GM23338 (cell line): ENCODE data around the gene RFXAP. TPM values are rescaled to one million over a fixed set of nuclear protein-coding genes. Genes with fewer than 3 reads are reported as not detected.
A peak's percentile ranks its signal among the peaks of the same experiment; 100 is the strongest.

Experiments
- ATAC-seq: fragments of 200-7000 bp; cut with Tn5 transposase; 3 replicates; pipeline ENCODE4 v1.9.1; 2020
- DNase-seq: peaks from one replicate; pipeline ENCODE4 v3.0.0-alpha.2; 2015; ENCODE audit warnings: low spot score
- H2AFZ ChIP-seq: fragments of 200-600 bp; sonication (generic); 2 replicates; pipeline ENCODE4 v1.8.0; 2016; ENCODE audit warnings: antibody characterized with exemption, mild to moderate bottlenecking, moderate library complexity
- H3F3A ChIP-seq: fragments of 200-600 bp; sonication (generic); replicated peaks from 2 replicates; pipeline ENCODE4 v1.8.0; 2017; ENCODE audit warnings: antibody characterized with exemption, mixed run types, low read depth
- H3K27ac ChIP-seq: fragments of 200-600 bp; sonication (generic); 2 replicates; pipeline ENCODE4 v1.6.1; 2016; ENCODE audit warnings: low read depth
- H3K27me3 ChIP-seq: fragments of 200-600 bp; sonication (generic); 2 replicates; pipeline ENCODE4 v1.8.0; 2016; ENCODE audit warnings: mild to moderate bottlenecking, mixed run types, moderate library complexity; ENCODE audit not compliant: insufficient read depth
- H3K36me3 ChIP-seq: fragments of 200-600 bp; sonication (generic); 2 replicates; pipeline ENCODE4 v1.8.0; 2016; ENCODE audit warnings: mild to moderate bottlenecking; ENCODE audit not compliant: insufficient read depth
- H3K4me1 ChIP-seq: fragments of 200-600 bp; sonication (generic); 2 replicates; pipeline ENCODE4 v1.8.0; 2016; ENCODE audit warnings: mild to moderate bottlenecking, moderate library complexity; ENCODE audit not compliant: insufficient read depth
- H3K4me2 ChIP-seq: fragments of 200-600 bp; sonication (generic); 2 replicates; pipeline ENCODE4 v1.7.1; 2017; ENCODE audit warnings: mixed run types
- H3K4me3 ChIP-seq: fragments of 200-600 bp; sonication (generic); 2 replicates; pipeline ENCODE4 v1.6.1; 2016; ENCODE audit warnings: mixed run types
- H3K79me2 ChIP-seq: fragments of 200-600 bp; sonication (generic); replicated peaks from 2 replicates; pipeline ENCODE4 v1.8.0; 2017; ENCODE audit warnings: mild to moderate bottlenecking; ENCODE audit not compliant: insufficient read depth
- H3K9me2 ChIP-seq: fragments of 200-600 bp; sonication (generic); 2 replicates; pipeline ENCODE4 v1.8.0; 2017; ENCODE audit not compliant: insufficient read depth
- H4K20me1 ChIP-seq: fragments of 200-600 bp; sonication (generic); replicated peaks from 2 replicates; pipeline ENCODE4 v1.8.0; 2017; ENCODE audit warnings: mild to moderate bottlenecking; ENCODE audit not compliant: insufficient read depth
- H3K27ac Mint-ChIP-seq: 2 replicates; pipeline ENCODE4 v1.8.0; 2020; ENCODE audit warnings: inconsistent platforms, mild to moderate bottlenecking, moderate library complexity, mixed read lengths
- H3K27me3 Mint-ChIP-seq: 3 replicates; pipeline ENCODE4 v1.8.0; 2022; ENCODE audit warnings: low read depth, mild to moderate bottlenecking, moderate library complexity, mixed read lengths, inconsistent platforms; ENCODE audit not compliant: insufficient read depth, poor library complexity
- H3K36me3 Mint-ChIP-seq: 3 replicates; pipeline ENCODE4 v1.8.0; 2021; ENCODE audit warnings: low read depth, mild to moderate bottlenecking, inconsistent platforms, moderate library complexity, mixed read lengths
- H3K4me1 Mint-ChIP-seq: 3 replicates; pipeline ENCODE4 v1.8.0; 2020; ENCODE audit warnings: mild to moderate bottlenecking, inconsistent platforms, mixed read lengths
- H3K4me3 Mint-ChIP-seq: 3 replicates; pipeline ENCODE4 v1.8.0; 2021; ENCODE audit warnings: moderate library complexity, mild to moderate bottlenecking, inconsistent platforms, mixed read lengths
- H3K9me3 Mint-ChIP-seq: 3 replicates; pipeline ENCODE4 v1.8.0; 2020; ENCODE audit warnings: moderate library complexity, mild to moderate bottlenecking, inconsistent platforms, mixed read lengths
- EZH2 ChIP-seq: fragments of 200-600 bp; sonication (generic); IDR thresholded peaks from one replicate; pipeline ENCODE4 v1.8.0; 2017; ENCODE audit warnings: antibody characterized with exemption, mild to moderate bottlenecking, low read depth; ENCODE audit not compliant: unreplicated experiment
- POLR2AphosphoS5 ChIP-seq: IDR thresholded peaks from 2 replicates; pipeline ENCODE4 v1.6.1; 2016; ENCODE audit warnings: antibody characterized with exemption, low read depth
- STAT1 ChIP-seq: IDR thresholded peaks from one replicate; pipeline ENCODE4 v1.6.1; 2016; ENCODE audit warnings: antibody characterized with exemption; ENCODE audit not compliant: unreplicated experiment
- ZNF114 ChIP-seq: fragments of 250-450 bp; sonication (Bioruptor Pico); IDR thresholded peaks from 2 replicates; pipeline ENCODE4 v1.5.0; 2020; ENCODE audit warnings: mild to moderate bottlenecking, moderate library complexity
- ZNF331 ChIP-seq: fragments of 250-450 bp; sonication (Bioruptor Pico); IDR thresholded peaks from 2 replicates; pipeline ENCODE4 v1.5.0; 2020; ENCODE audit warnings: low read depth, mild to moderate bottlenecking, moderate library complexity
- polyA plus RNA-seq: library from polyadenylated mRNA; unstranded; fragments of >200 nt; fragmentation: Nextera tagmentation; extraction: Ambion mirVana; gene quantifications from 2 replicates; pipeline ENCODE4 v1.2.1, GENCODE V29; 2016
- total RNA-seq: library from RNA; depleted of rRNA; stranded (reverse); fragments of >200 nt; shearing (Covaris generic); gene quantifications from 2 replicates; pipeline ENCODE4 v1.2.3, GENCODE V29; 2014
- TF ChIP-seq, protein P1 (sequence below), 2 experiments: fragments of 200-600 bp in 1 of 2; sonication (generic) in 1 of 2; conservative IDR thresholded peaks; 2 replicates each; pipeline versions ENCODE4 v1.5.1 to v1.6.1; 2016 to 2017; ENCODE audit warnings: antibody characterized with exemption in 2 of 2, low read depth in 2 of 2, mild to moderate bottlenecking in 2 of 2, moderate library complexity in 1 of 2
- TF ChIP-seq, protein P2 (sequence below): IDR thresholded peaks from 2 replicates; pipeline ENCODE4 v1.6.1; 2016; ENCODE audit warnings: antibody characterized with exemption
- TF ChIP-seq, protein P3 (sequence below): fragments of 250-450 bp; sonication (Bioruptor Pico); IDR thresholded peaks from 2 replicates; pipeline ENCODE4 v1.5.0; 2020; ENCODE audit warnings: mild to moderate bottlenecking, moderate library complexity

Gene RFXAP
- total and polyA plus RNA-seq, 2 experiments from 2014 or later, result 6.3 to 8.5 TPM

DNA sequence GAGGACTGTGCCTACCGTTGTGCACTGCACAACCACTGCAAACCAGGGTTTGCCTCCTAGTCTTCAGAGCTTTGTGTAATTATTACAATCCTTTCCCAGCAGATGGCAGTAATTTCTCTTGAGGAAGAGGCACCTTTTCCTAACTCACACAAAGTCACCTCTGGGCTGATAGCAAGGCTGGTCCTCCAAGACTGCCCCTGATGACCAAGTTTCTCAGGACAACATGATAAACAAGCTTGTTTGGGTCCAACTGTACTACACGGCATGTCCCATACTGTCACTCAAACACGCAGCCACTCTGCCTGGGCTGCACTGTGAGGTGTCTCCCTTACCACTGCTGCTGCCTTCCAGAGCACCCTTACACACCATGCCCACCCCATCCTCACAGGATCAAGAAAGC lies 39.3 kb downstream of the RFXAP start:
- Mint-ChIP-seq H3K4me3 (no peak overlapping the region), H3K36me3 (no peaks in the 10 kb centered on the region), H3K27me3 (no peaks in the 10 kb centered on the region), H3K27ac (no peak overlapping the region), H3K4me1 (0 out of 3 replicates have a peak, but pooled peaks cover 5% of the 10 kb centered on the region), H3K9me3 (no peaks in the 10 kb centered on the region)
- no peak overlapping the region for H3K4me3 ChIP-seq
- no peak overlapping the region for H3K27ac ChIP-seq
- peak overlapping the region; percentile 50; the same call in 1 of the 2 replicates for H2AFZ ChIP-seq
- H3F3A ChIP-seq, result no peaks in the 10 kb centered on the region
- H3K4me1 ChIP-seq, result no peaks in the 10 kb centered on the region
- peak; percentile 87 for DNase-seq
- no peaks in the 10 kb centered on the region for H3K36me3 ChIP-seq
- no peaks in the 10 kb centered on the region for H3K27me3 ChIP-seq
- no peaks in the 10 kb centered on the region for H3K79me2 ChIP-seq
- ATAC-seq, result peak; percentile 94
- H3K4me2 ChIP-seq, result no peak overlapping the region
- no peaks in the 10 kb centered on the region for H4K20me1 ChIP-seq
- H3K9me2 ChIP-seq, result no peaks in the 10 kb centered on the region
- no peak for TF ChIP-seq EZH2
- TF ChIP-seq, protein P1, sequence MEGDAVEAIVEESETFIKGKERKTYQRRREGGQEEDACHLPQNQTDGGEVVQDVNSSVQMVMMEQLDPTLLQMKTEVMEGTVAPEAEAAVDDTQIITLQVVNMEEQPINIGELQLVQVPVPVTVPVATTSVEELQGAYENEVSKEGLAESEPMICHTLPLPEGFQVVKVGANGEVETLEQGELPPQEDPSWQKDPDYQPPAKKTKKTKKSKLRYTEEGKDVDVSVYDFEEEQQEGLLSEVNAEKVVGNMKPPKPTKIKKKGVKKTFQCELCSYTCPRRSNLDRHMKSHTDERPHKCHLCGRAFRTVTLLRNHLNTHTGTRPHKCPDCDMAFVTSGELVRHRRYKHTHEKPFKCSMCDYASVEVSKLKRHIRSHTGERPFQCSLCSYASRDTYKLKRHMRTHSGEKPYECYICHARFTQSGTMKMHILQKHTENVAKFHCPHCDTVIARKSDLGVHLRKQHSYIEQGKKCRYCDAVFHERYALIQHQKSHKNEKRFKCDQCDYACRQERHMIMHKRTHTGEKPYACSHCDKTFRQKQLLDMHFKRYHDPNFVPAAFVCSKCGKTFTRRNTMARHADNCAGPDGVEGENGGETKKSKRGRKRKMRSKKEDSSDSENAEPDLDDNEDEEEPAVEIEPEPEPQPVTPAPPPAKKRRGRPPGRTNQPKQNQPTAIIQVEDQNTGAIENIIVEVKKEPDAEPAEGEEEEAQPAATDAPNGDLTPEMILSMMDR (conservative IDR thresholded peaks at IDR 0.05; ENCODE audit: low read depth in 2 of 2), result peak; percentile 52 to 72
- TF ChIP-seq, protein P2, sequence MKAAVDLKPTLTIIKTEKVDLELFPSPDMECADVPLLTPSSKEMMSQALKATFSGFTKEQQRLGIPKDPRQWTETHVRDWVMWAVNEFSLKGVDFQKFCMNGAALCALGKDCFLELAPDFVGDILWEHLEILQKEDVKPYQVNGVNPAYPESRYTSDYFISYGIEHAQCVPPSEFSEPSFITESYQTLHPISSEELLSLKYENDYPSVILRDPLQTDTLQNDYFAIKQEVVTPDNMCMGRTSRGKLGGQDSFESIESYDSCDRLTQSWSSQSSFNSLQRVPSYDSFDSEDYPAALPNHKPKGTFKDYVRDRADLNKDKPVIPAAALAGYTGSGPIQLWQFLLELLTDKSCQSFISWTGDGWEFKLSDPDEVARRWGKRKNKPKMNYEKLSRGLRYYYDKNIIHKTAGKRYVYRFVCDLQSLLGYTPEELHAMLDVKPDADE, result no peak

DNA sequence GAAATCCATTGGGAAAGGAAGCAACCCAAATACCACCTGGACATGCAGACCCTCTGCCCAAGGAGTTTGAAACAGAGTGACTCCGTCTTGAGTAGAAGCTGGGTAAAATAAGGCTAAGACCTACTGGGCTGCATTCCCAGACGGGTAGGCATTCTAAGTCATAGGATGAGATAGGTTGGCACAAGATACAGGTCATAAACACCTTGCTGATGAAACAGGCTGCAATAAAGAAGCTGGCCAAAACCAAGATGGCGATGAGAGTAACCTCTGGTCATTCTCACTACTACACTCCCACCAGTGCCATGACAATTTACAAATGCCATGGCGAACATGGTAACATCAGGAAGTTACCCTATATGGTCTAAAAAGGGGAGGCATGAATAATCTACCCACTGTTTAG lies 40.2 kb downstream of the RFXAP start:
- no peaks in the 10 kb centered on the region for H3F3A ChIP-seq
- H3K4me1 Mint-ChIP-seq, result peaks cover 9% of the 10 kb centered on the region; the same call in 1 of the 3 replicates
- H3K36me3 ChIP-seq, result no peaks in the 10 kb centered on the region
- H3K36me3 Mint-ChIP-seq, result no peaks in the 10 kb centered on the region
- ATAC-seq, result no peak
- H2AFZ ChIP-seq, result no peak overlapping the region
- no peaks in the 10 kb centered on the region for H3K4me1 ChIP-seq
- no peak overlapping the region for H3K4me2 ChIP-seq
- no peaks in the 10 kb centered on the region for H3K27me3 ChIP-seq
- no peak for DNase-seq
- no peak overlapping the region for H3K27ac ChIP-seq
- peaks cover 3% of the 10 kb centered on the region for H3K27me3 Mint-ChIP-seq
- no peaks in the 10 kb centered on the region for H3K9me2 ChIP-seq
- no peak overlapping the region for H3K27ac Mint-ChIP-seq
- H3K4me3 ChIP-seq, result no peak overlapping the region
- H3K79me2 ChIP-seq, result no peaks in the 10 kb centered on the region
- no peak overlapping the region for H3K4me3 Mint-ChIP-seq
- H3K9me3 Mint-ChIP-seq, result no peaks in the 10 kb centered on the region
- H4K20me1 ChIP-seq, result no peaks in the 10 kb centered on the region
- TF ChIP-seq, protein P1 (conservative IDR thresholded peaks at IDR 0.05; ENCODE audit: low read depth in 2 of 2), result no peak
- TF ChIP-seq, protein P2, result no peak
- TF ChIP-seq STAT1 (no peak), ZNF331 (CRISPR knock-in tag) (no peak), EZH2 (no peak), POLR2AphosphoS5 (no peak), ZNF114 (CRISPR knock-in tag) (no peak)
- TF ChIP-seq, protein P3, sequence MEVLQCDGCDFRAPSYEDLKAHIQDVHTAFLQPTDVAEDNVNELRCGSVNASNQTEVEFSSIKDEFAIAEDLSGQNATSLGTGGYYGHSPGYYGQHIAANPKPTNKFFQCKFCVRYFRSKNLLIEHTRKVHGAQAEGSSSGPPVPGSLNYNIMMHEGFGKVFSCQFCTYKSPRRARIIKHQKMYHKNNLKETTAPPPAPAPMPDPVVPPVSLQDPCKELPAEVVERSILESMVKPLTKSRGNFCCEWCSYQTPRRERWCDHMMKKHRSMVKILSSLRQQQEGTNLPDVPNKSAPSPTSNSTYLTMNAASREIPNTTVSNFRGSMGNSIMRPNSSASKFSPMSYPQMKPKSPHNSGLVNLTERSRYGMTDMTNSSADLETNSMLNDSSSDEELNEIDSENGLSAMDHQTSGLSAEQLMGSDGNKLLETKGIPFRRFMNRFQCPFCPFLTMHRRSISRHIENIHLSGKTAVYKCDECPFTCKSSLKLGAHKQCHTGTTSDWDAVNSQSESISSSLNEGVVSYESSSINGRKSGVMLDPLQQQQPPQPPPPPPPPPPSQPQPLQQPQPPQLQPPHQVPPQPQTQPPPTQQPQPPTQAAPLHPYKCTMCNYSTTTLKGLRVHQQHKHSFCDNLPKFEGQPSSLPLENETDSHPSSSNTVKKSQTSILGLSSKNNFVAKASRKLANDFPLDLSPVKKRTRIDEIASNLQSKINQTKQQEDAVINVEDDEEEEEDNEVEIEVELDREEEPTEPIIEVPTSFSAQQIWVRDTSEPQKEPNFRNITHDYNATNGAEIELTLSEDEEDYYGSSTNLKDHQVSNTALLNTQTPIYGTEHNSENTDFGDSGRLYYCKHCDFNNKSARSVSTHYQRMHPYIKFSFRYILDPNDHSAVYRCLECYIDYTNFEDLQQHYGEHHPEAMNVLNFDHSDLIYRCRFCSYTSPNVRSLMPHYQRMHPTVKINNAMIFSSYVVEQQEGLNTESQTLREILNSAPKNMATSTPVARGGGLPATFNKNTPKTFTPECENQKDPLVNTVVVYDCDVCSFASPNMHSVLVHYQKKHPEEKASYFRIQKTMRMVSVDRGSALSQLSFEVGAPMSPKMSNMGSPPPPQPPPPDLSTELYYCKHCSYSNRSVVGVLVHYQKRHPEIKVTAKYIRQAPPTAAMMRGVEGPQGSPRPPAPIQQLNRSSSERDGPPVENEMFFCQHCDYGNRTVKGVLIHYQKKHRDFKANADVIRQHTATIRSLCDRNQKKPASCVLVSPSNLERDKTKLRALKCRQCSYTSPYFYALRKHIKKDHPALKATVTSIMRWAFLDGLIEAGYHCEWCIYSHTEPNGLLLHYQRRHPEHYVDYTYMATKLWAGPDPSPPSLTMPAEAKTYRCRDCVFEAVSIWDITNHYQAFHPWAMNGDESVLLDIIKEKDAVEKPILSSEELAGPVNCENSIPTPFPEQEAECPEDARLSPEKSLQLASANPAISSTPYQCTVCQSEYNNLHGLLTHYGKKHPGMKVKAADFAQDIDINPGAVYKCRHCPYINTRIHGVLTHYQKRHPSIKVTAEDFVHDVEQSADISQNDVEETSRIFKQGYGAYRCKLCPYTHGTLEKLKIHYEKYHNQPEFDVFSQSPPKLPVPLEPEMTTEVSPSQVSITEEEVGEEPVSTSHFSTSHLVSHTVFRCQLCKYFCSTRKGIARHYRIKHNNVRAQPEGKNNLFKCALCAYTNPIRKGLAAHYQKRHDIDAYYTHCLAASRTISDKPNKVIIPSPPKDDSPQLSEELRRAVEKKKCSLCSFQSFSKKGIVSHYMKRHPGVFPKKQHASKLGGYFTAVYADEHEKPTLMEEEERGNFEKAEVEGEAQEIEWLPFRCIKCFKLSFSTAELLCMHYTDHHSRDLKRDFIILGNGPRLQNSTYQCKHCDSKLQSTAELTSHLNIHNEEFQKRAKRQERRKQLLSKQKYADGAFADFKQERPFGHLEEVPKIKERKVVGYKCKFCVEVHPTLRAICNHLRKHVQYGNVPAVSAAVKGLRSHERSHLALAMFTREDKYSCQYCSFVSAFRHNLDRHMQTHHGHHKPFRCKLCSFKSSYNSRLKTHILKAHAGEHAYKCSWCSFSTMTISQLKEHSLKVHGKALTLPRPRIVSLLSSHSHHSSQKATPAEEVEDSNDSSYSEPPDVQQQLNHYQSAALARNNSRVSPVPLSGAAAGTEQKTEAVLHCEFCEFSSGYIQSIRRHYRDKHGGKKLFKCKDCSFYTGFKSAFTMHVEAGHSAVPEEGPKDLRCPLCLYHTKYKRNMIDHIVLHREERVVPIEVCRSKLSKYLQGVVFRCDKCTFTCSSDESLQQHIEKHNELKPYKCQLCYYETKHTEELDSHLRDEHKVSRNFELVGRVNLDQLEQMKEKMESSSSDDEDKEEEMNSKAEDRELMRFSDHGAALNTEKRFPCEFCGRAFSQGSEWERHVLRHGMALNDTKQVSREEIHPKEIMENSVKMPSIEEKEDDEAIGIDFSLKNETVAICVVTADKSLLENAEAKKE (CRISPR knock-in tag), result no peak
